Progenitor cell of endocrine pancreas (in vitro differentiated cells): ENCODE measurements around the gene BCL6B. TPM values are rescaled to one million over a fixed set of nuclear protein-coding genes. Genes with fewer than 3 reads are reported as not detected.

Experiments used
- DNase-seq: peaks from one replicate; pipeline ENCODE4 v3.0.0; 2021; ENCODE audit warnings: low spot score; ENCODE audit not compliant: unreplicated experiment
- H3K27ac Mint-ChIP-seq: 2 replicates; pipeline ENCODE4 v1.8.0; 2021; ENCODE audit warnings: mild to moderate bottlenecking, moderate library complexity, mixed read lengths
- H3K27me3 Mint-ChIP-seq: 2 replicates; pipeline ENCODE4 v1.8.0; 2021; ENCODE audit warnings: mixed read lengths
- H3K36me3 Mint-ChIP-seq: 2 replicates; pipeline ENCODE4 v1.8.0; 2022; ENCODE audit warnings: mixed read lengths; ENCODE audit not compliant: insufficient read depth
- H3K4me1 Mint-ChIP-seq: 2 replicates; pipeline ENCODE4 v1.8.0; 2021; ENCODE audit warnings: low read depth, mixed read lengths
- H3K4me3 Mint-ChIP-seq: 2 replicates; pipeline ENCODE4 v1.8.0; 2021; ENCODE audit warnings: low read depth, mild to moderate bottlenecking, moderate library complexity, mixed read lengths
- H3K9me3 Mint-ChIP-seq: 2 replicates; pipeline ENCODE4 v1.8.0; 2021; ENCODE audit warnings: low read depth, mixed read lengths
- total RNA-seq: library from RNA; stranded (reverse); gene quantifications from 2 replicates; pipeline ENCODE4 v1.2.1, GENCODE V29; 2021
- TF ChIP-seq, protein P1 (sequence below): fragments of 200-600 bp; sonication (generic); IDR thresholded peaks from one replicate; pipeline ENCODE4 v1.5.0; 2021; ENCODE audit warnings: antibody characterized with exemption, mild to moderate bottlenecking; ENCODE audit not compliant: unreplicated experiment

BCL6B gene
- total RNA-seq, 1 donor from 2014 or later, result not detected

DNA sequence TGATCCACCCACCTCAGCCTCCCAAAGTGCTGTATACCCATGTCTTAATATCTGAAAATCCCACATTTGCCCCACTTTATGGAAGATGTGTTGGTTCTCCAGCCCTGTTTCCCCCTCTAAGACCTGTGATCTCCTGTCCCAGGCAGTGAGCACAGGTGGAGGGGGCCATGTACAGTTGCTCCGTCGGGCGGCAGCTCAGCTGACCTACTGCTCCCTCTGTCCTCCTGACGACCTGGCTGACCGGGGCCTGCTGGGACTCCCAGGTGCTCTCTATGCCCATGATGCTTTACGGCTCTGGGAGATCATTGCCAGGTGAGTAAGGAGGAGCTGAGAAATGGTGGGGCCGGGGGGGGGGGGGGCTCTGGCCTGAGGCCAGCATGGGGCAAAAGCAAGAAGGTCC lies 17.1 kb upstream of the BCL6B start:
- H3K4me3 Mint-ChIP-seq, result no peak overlapping the region
- H3K4me1 Mint-ChIP-seq, result peaks cover 3% of the 10 kb centered on the region
- no peak for DNase-seq
- H3K27ac Mint-ChIP-seq, result no peak overlapping the region
- TF ChIP-seq, protein P1, sequence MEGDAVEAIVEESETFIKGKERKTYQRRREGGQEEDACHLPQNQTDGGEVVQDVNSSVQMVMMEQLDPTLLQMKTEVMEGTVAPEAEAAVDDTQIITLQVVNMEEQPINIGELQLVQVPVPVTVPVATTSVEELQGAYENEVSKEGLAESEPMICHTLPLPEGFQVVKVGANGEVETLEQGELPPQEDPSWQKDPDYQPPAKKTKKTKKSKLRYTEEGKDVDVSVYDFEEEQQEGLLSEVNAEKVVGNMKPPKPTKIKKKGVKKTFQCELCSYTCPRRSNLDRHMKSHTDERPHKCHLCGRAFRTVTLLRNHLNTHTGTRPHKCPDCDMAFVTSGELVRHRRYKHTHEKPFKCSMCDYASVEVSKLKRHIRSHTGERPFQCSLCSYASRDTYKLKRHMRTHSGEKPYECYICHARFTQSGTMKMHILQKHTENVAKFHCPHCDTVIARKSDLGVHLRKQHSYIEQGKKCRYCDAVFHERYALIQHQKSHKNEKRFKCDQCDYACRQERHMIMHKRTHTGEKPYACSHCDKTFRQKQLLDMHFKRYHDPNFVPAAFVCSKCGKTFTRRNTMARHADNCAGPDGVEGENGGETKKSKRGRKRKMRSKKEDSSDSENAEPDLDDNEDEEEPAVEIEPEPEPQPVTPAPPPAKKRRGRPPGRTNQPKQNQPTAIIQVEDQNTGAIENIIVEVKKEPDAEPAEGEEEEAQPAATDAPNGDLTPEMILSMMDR, result no peak
- H3K9me3 Mint-ChIP-seq, result no peaks in the 10 kb centered on the region
- H3K27me3 Mint-ChIP-seq, result no peaks in the 10 kb centered on the region
- H3K36me3 Mint-ChIP-seq, result peaks cover 8% of the 10 kb centered on the region

DNA sequence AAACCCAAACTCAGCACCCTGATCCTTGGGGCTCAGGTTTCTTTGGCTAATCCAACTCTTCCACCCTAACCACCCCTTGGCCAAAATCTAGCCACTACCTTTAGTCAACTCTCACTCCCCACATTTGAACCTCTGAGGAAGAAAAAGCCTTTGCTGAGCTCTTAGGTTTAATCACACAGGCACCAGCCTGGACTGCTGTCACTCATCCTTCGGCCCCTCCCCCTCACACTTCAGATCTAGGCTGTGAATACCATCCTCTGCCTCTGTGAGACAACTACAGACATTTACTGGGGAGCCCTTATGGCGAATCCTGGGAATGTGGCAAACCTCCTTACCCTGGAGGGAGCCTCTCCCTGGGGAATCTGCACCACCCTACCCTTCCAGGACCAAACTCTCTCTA lies 15.7 kb upstream of the BCL6B start:
- Mint-ChIP-seq H3K4me3 (no peak overlapping the region), H3K27me3 (no peaks in the 10 kb centered on the region), H3K9me3 (no peaks in the 10 kb centered on the region), H3K36me3 (peaks cover 3% of the 10 kb centered on the region), H3K4me1 (peaks cover 14% of the 10 kb centered on the region), H3K27ac (no peak overlapping the region)
- TF ChIP-seq, protein P1, result no peak
- no peak for DNase-seq

DNA sequence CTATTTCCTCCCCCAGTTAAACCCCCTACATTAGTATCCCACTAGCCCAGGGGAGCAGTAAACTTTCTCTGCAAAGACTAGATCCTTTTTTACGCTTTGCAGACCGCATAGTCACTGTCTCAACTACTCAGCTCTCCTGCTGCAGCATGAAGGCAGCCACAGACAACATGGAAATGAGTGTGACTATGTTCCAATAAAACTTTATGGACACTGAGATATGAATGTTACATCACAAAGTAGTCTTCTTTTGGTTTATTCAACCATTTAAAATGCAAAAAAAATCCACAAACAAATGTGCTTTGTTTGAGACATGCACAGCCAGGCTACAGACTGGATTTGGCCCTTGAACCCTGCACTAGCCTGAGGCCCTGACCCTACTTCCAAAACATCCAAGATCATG lies 12.3 kb upstream of the BCL6B start:
- Mint-ChIP-seq H3K4me1 (peaks cover 35% of the 10 kb centered on the region), H3K4me3 (peak overlapping the region; percentile 60), H3K9me3 (no peaks in the 10 kb centered on the region), H3K27me3 (no peaks in the 10 kb centered on the region), H3K27ac (no peak overlapping the region), H3K36me3 (peaks cover 1% of the 10 kb centered on the region)
- TF ChIP-seq, protein P1, result no peak
- no peak for DNase-seq

DNA sequence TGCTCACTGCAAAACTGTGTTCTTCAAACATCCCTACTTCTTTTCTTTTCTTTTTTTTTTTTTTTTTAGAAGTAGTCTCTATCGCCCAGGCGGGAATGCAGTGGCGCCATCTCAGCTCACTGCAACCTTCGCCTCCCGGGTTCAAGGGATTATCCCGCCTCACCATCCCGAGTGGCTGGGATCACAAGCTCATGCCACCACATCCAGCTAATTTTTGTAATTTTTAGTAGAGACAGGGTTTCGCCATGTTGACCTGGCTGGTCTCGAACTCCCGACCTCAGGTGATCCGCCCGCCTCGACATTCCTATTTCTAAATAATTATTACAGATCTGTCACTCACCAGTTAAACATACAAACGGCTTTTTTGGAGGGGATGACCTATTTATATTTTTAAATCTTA lies 11.4 kb upstream of the BCL6B start:
- TF ChIP-seq, protein P1, result no peak
- Mint-ChIP-seq H3K9me3 (no peaks in the 10 kb centered on the region), H3K27me3 (no peaks in the 10 kb centered on the region), H3K36me3 (peaks cover 1% of the 10 kb centered on the region), H3K27ac (peak overlapping the region; percentile 100), H3K4me3 (peak overlapping the region; percentile 96), H3K4me1 (peaks cover 35% of the 10 kb centered on the region)
- DNase-seq, result no peak

DNA sequence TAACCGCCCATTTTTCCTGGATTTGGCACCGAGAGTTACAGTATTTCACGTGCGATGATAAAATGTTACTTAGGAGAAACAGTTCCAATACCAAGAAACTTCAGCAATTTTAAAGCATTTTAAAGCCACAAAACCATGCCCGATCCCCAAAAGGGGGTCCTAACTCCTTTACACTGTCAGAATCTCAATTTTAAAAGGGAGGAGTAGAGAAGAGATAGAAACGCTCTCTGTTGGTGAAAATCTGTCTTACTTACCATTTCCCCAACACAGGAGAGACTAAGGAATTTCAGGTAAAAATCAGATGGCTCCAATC lies 11.0 kb upstream of the BCL6B start:
- Mint-ChIP-seq H3K36me3 (peaks cover 1% of the 10 kb centered on the region), H3K9me3 (no peaks in the 10 kb centered on the region)

More for the DNA sequence above, 11.0 kb upstream of the BCL6B start:
- Mint-ChIP-seq H3K4me1 (peaks cover 35% of the 10 kb centered on the region), H3K27me3 (no peaks in the 10 kb centered on the region), H3K4me3 (peak overlapping the region; percentile 96), H3K27ac (peak overlapping the region; percentile 100)
- TF ChIP-seq, protein P1, result no peak
- no peak for DNase-seq
